Measurements from ENCODE around the gene RAD51B.

GRCh38 chr14:68741477-68741791, 921.9 kb downstream of the RAD51B start:
- TF ChIP-seq, protein P1, sequence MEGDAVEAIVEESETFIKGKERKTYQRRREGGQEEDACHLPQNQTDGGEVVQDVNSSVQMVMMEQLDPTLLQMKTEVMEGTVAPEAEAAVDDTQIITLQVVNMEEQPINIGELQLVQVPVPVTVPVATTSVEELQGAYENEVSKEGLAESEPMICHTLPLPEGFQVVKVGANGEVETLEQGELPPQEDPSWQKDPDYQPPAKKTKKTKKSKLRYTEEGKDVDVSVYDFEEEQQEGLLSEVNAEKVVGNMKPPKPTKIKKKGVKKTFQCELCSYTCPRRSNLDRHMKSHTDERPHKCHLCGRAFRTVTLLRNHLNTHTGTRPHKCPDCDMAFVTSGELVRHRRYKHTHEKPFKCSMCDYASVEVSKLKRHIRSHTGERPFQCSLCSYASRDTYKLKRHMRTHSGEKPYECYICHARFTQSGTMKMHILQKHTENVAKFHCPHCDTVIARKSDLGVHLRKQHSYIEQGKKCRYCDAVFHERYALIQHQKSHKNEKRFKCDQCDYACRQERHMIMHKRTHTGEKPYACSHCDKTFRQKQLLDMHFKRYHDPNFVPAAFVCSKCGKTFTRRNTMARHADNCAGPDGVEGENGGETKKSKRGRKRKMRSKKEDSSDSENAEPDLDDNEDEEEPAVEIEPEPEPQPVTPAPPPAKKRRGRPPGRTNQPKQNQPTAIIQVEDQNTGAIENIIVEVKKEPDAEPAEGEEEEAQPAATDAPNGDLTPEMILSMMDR (IDR thresholded peaks at IDR 0.05), result no peak
- no peak for TF ChIP-seq POLR2AphosphoS5 (IDR thresholded peaks at IDR 0.05; ENCODE audit: insufficient read depth in 1 of 2, low read depth in 1 of 2)

Measured in vagina (tissue), 2 donors.